NCI-H524 (cell line): Measurements from ENCODE around the gene PRKX.
A peak's percentile ranks its signal among the peaks of the same experiment; 100 is the strongest.
"Not testable (repeated sequence)": the region's sequence is repeated elsewhere in the genome, so short reads cannot be mapped to it uniquely, and the experiment has no call there.

Experiments
- DNase-seq, 2 experiments: peaks; one replicate each; lab custom pipeline; 2025; lab: John Stamatoyannopoulos, UW

Gene PRKX

GRCh38 chrX:3577551-3577950 lies 135.9 kb downstream of the PRKX start:
- no peak for DNase-seq

DNA sequence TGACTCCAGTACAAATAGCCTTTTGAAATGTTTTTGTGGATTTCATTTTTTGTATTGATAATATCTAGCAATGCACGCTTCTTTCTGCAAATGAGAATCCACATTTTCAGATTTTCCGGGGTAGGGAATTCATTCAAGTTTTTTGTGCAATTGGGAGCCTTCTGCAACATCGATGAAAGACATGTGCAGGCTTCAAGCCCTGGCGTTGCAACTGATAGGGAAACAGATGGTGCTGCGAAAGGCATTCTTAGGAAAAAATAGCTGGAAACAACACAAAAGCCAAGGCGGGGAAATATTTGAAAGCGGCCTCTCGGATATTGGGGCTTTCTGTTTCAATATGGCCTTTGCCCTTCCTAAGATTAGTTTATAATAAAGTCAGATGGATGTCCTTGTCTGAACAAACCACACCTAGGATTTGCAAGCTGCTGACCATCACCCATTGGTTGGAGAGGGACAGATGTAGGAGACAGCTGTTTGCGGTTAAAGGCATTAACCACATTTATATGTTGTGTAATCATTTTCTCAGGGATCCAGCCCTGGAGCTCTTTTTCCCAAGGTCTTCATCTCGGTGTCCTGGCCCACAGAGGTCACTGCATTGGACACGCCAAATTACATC lies 136.5 kb downstream of the PRKX start:
- DNase-seq = peak in 1 of 2 experiments; percentile 44

DNA sequence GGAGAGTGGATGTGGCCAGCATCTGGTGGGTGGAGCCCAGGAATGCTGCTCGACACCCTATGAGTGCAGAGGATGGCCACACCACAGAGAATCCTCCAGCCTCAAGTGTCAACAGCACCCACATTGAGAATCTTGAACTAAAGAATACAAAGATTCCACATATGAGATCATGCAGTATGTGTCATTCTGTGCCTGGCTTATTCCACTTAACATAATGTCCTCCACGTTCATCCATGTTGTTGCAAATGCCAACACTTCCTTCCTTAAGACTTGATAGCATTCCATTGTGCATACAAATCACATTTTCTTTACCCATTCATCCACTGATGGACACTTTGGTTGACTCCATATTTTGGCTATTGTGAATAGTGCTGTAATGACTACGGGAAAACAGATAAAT lies 145.8 kb downstream of the PRKX start:
- DNase-seq = no peak

DNA sequence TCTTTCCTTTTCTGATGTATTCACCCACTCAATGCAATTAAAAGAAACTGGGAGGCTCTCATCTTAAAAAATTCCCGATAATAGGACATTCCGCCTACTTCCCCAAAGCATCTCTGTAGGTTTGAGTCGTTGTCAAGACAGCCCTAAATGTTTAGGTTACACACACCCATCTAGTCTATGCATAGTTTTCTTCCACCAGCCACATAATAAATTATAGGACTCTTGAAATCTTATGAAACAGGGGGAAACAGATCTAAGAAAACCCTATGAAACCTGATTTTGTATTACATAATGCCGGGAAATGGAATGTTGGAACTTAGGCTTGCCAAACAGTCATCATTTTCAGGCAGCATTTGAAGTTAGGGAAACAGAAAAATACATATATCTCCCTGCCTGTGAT lies 150.0 kb downstream of the PRKX start:
- no peak for DNase-seq

DNA sequence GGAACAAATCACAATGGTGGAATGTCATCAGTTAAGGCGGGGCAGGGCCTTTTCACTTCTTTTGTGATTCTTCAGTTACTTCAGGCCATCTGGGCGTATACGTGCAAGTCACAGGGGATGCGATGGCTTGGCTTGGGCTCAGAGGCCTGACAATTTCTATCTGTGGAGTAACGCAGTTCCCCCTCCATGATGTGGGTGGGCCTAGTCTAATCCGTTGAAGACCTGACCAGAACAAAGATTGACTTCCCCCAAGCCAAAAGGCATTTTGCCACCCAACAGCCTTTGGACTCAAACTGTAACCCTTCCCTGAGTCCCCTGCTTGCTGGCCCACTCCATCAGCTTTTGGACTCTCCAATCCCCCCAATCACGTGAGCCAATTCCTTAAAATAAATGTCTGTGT lies 153.4 kb downstream of the PRKX start:
- DNase-seq = not testable (repeated sequence)
